K562 (cell line): Measurements from ENCODE around the gene LRRC31. TPM values are rescaled to one million over a fixed set of nuclear protein-coding genes. Genes with fewer than 3 reads are reported as not detected.

ENCODE experiments used
- ATAC-seq: fragments of 200-7000 bp; cut with Tn5 transposase; 3 replicates; pipeline ENCODE4 v1.9.1; 2020; ENCODE audit warnings: moderate library complexity
- BruUV-seq: library from RNA; stranded (reverse); fragments of 400-500 nt; replicated peaks from 2 replicates; lab custom pipeline; 2021; lab: Mats Ljungman, UMichigan
- CTCF ChIA-PET: fragments of 300-600 bp; formaldehyde crosslinking; extraction: SDS; loops from one replicate; lab custom pipeline; 2021; ENCODE audit warnings: low intra/inter-chr PET ratio; lab: Yijun Ruan, JAX
- POLR2A ChIA-PET: fragments of 300-600, 350-650 bp; sonication (Branson Sonifier 250); formaldehyde crosslinking; extraction: SDS; loops from one replicate; lab custom pipeline; 2021; ENCODE audit warnings: antibody characterized with exemption, inconsistent platforms; lab: Yijun Ruan, JAX
- DNase-seq, 4 experiments: peaks; one replicate each; pipeline versions ENCODE4 v3.0.0 to v3.0.0-alpha.2; 2011 to 2018; ENCODE audit warnings: low spot score in 3 of 4, mixed read lengths in 3 of 4; ENCODE audit errors: extremely low read depth in 1 of 4
- FAIRE-seq: peaks from 2 replicates; lab custom pipeline; 2011; peaks lifted over from hg19 to GRCh38; lab: Jason Lieb, UNC
- H2AFZ ChIP-seq: 2 replicates; pipeline ENCODE4 v1.6.0; 2011; ENCODE audit warnings: low read depth, low read length, control low read depth, inconsistent platforms
- H3K27ac ChIP-seq: fragments of 200-600 bp; 3 replicates; pipeline ENCODE4 v1.8.0; 2011; ENCODE audit warnings: low read depth, mild to moderate bottlenecking, control low read depth, inconsistent platforms, low read length, moderate library complexity, mixed read lengths; ENCODE audit errors: extremely low read depth
- H3K27me3 ChIP-seq, 2 experiments: fragments of 300-600 bp in 1 of 2; 2 replicates in 1 of 2; 3 replicates in 1 of 2; pipeline versions ENCODE4 v1.6.0 to v1.8.0; 2011; ENCODE audit warnings: inconsistent platforms in 2 of 2, low read length in 2 of 2, mild to moderate bottlenecking in 1 of 2, mixed read lengths in 1 of 2, moderate library complexity in 1 of 2; ENCODE audit not compliant: control insufficient read depth in 2 of 2, insufficient read depth in 2 of 2
- H3K36me3 ChIP-seq: fragments of 300-600 bp; 3 replicates; pipeline ENCODE4 v1.8.0; 2011; ENCODE audit warnings: mild to moderate bottlenecking, low read length, inconsistent platforms; ENCODE audit not compliant: control insufficient read depth, insufficient read depth
- H3K4me1 ChIP-seq, 2 experiments: fragments of 200-600 bp in 1 of 2; replicated peaks in 1 of 2; 2 replicates in 1 of 2; 3 replicates in 1 of 2; pipeline versions ENCODE4 v1.5.1 to v1.8.0; 2011; ENCODE audit warnings: inconsistent platforms in 2 of 2, low read length in 2 of 2, mild to moderate bottlenecking in 1 of 2, mixed read lengths in 1 of 2, moderate library complexity in 1 of 2; ENCODE audit not compliant: control insufficient read depth in 2 of 2, insufficient read depth in 2 of 2
- H3K4me2 ChIP-seq: 2 replicates; pipeline ENCODE4 v1.6.1; 2011; ENCODE audit warnings: low read length, control low read depth, inconsistent platforms, mixed read lengths; ENCODE audit not compliant: insufficient read depth
- H3K4me3 ChIP-seq: fragments of 200-600 bp; sonication (generic), shearing (Covaris generic); 2 replicates; pipeline ENCODE4 v1.5.1; 2016; ENCODE audit warnings: control low read depth, inconsistent platforms
- H3K79me2 ChIP-seq: fragments of 200-600 bp; 3 replicates; pipeline ENCODE4 v1.8.0; 2011; ENCODE audit warnings: low read length, inconsistent platforms; ENCODE audit not compliant: control insufficient read depth, insufficient read depth
- H3K9ac ChIP-seq, 2 experiments: 2 replicates each; pipeline versions ENCODE4 v1.6.0 to v1.6.1; 2011; ENCODE audit warnings: low read depth in 2 of 2, low read length in 2 of 2, control low read depth in 1 of 2, inconsistent platforms in 1 of 2, mild to moderate bottlenecking in 1 of 2, mixed read lengths in 1 of 2; ENCODE audit not compliant: insufficient read depth in 1 of 2
- H3K9me1 ChIP-seq: one replicate; pipeline ENCODE4 v1.6.0; 2011; ENCODE audit warnings: inconsistent platforms, mild to moderate bottlenecking, low read length, moderate library complexity; ENCODE audit not compliant: control insufficient read depth, insufficient read depth
- H3K9me3 ChIP-seq: replicated peaks from 2 replicates; pipeline ENCODE4 v1.5.1; 2011; ENCODE audit warnings: low read depth, low read length, inconsistent platforms; ENCODE audit not compliant: control insufficient read depth, insufficient read depth
- H4K20me1 ChIP-seq: replicated peaks from 2 replicates; pipeline ENCODE4 v1.6.1; 2011; ENCODE audit warnings: low read length, inconsistent platforms, mixed read lengths; ENCODE audit not compliant: control insufficient read depth, insufficient read depth
- ATF1 ChIP-seq, 2 experiments: fragments of 450-650 bp in 1 of 2; IDR thresholded peaks; 2 replicates each; pipeline ENCODE4 v1.6.1; 2016; ENCODE audit warnings: missing compliant biosample characterization in 1 of 2, missing genetic modification characterization in 1 of 2
- CCNT2 ChIP-seq: IDR thresholded peaks from 2 replicates; pipeline ENCODE4 v1.6.1; 2011; ENCODE audit warnings: borderline replicate concordance, low read depth, mild to moderate bottlenecking, moderate library complexity, mixed read lengths, low read length; ENCODE audit not compliant: insufficient read length; ENCODE audit errors: extremely low read depth
- CEBPG ChIP-seq, 3 experiments: fragments of 200-800 bp in 1 of 3; sonication (Bioruptor generic) in 1 of 3; sonication (generic) in 1 of 3; formaldehyde crosslinking in 1 of 3; IDR thresholded peaks in 2 of 3; conservative IDR thresholded peaks in 1 of 3; 2 replicates each; pipeline versions ENCODE4 v1.6.1 to v1.8.0; 2016 to 2022; ENCODE audit warnings: missing compliant biosample characterization in 2 of 3, missing genetic modification characterization in 2 of 3, mild to moderate bottlenecking in 1 of 3, missing genetic modification reagents in 1 of 3
- E2F5 ChIP-seq: sonication (generic); formaldehyde crosslinking; IDR thresholded peaks from 2 replicates; pipeline ENCODE4 v1.8.0; 2022; ENCODE audit warnings: mild to moderate bottlenecking, missing genetic modification reagents
- ETS2 ChIP-seq: IDR thresholded peaks from 2 replicates; pipeline ENCODE4 v1.6.1; 2016; ENCODE audit warnings: borderline replicate concordance, missing genetic modification characterization, mild to moderate bottlenecking, moderate library complexity, missing compliant biosample characterization; ENCODE audit not compliant: poor library complexity, severe bottlenecking
- FOXK1 ChIP-seq: sonication (generic); formaldehyde crosslinking; IDR thresholded peaks from 2 replicates; pipeline ENCODE4 v1.8.0; 2022; ENCODE audit warnings: missing genetic modification reagents, mild to moderate bottlenecking, borderline replicate concordance
- NUFIP1 ChIP-seq: fragments of 450-650 bp; IDR thresholded peaks from 2 replicates; pipeline ENCODE4 v1.6.1; 2018; ENCODE audit not compliant: partially characterized antibody
- POLR2B ChIP-seq: fragments of 450-650 bp; IDR thresholded peaks from 2 replicates; pipeline ENCODE4 v1.6.1; 2018; ENCODE audit warnings: low read depth; ENCODE audit not compliant: partially characterized antibody
- YY1 ChIP-seq, 3 experiments: IDR thresholded peaks; 2 replicates each; pipeline ENCODE4 v1.6.1; 2011; ENCODE audit warnings: low read length in 2 of 3, mild to moderate bottlenecking in 2 of 3, moderate library complexity in 2 of 3, borderline replicate concordance in 1 of 3, control low read depth in 1 of 3, low read depth in 1 of 3; ENCODE audit not compliant: insufficient read depth in 3 of 3, insufficient replicate concordance in 2 of 3, control insufficient read depth in 1 of 3, insufficient read length in 1 of 3; ENCODE audit errors: extremely low read depth in 1 of 3
- ZNF324 ChIP-seq: fragments of 250-450 bp; sonication (Bioruptor Pico); IDR thresholded peaks from 2 replicates; pipeline ENCODE4 v1.4.0; 2020; ENCODE audit warnings: mild to moderate bottlenecking
- ZNF395 ChIP-seq: fragments of 200-800 bp; sonication (Bioruptor generic); IDR thresholded peaks from 2 replicates; pipeline ENCODE4 v1.6.1; 2017; ENCODE audit warnings: missing genetic modification characterization, missing compliant biosample characterization
- ZNF507 ChIP-seq: conservative IDR thresholded peaks from 2 replicates; pipeline ENCODE4 v1.6.1; 2017; ENCODE audit warnings: missing genetic modification characterization, missing compliant biosample characterization
- whole genome bisulfite sequencing: fragments of 100-300 bp; shearing (Covaris generic); methylation state at CpG from one replicate; pipeline ENCODE4 v1.1.6; 2016; ENCODE audit warnings: low coverage, mixed read lengths; ENCODE audit not compliant: insufficient coverage; ENCODE audit errors: missing lambda C conversion rate; 5-methylcytosine and 5-hydroxymethylcytosine counted together
- in situ Hi-C: fragments of 300-500 bp; cut with MboI; formaldehyde crosslinking; loops from 4 replicates; pipeline ENCODE4 v1.15.0; 2018; ENCODE audit warnings: inconsistent platforms, mixed read lengths
- intact Hi-C: fragments of 100-400 bp; cut with micrococcal nuclease; formaldehyde crosslinking; loops from 2 replicates; pipeline ENCODE4 v1.14.2; 2022
- polyA plus RNA-seq, 8 experiments: library from polyadenylated mRNA; depleted of rRNA in 4 of 8; stranded (reverse) in 5 of 8; unstranded in 3 of 8; fragments of >200 nt; fragmentation: Nextera tagmentation in 2 of 8; fragmentation: Illumina TruSeq in 1 of 8; extraction: Ambion mirVana in 2 of 8; extraction: Trizol in 1 of 8; gene quantifications; 2 replicates each; pipeline versions ENCODE4 v1.2.1 to v1.2.3, GENCODE V29; 2011 to 2014; ENCODE audit warnings: inconsistent platforms in 1 of 8, missing spikeins in 1 of 8
- total RNA-seq, 7 experiments: library from RNA; depleted of rRNA in 6 of 7; stranded (reverse); fragments of >200 nt in 6 of 7; fragmentation: Illumina TruSeq in 2 of 7; extraction: Trizol in 2 of 7; gene quantifications; 2 replicates each; pipeline versions ENCODE4 v1.2.1 to v1.2.3, GENCODE V29; 2011 to 2021; ENCODE audit warnings: low replicate concordance in 1 of 7
- TF ChIP-seq, protein P1 (sequence below): fragments of 250-450 bp; sonication (Bioruptor Pico); IDR thresholded peaks from 2 replicates; pipeline ENCODE4 v1.6.1; 2021; ENCODE audit warnings: mild to moderate bottlenecking
- TF ChIP-seq, protein P2 (sequence below): IDR thresholded peaks from 3 replicates; pipeline ENCODE4 v1.6.1; 2011; ENCODE audit warnings: borderline replicate concordance, mild to moderate bottlenecking, moderate library complexity; ENCODE audit not compliant: insufficient read length; ENCODE audit errors: extremely low read depth

Gene LRRC31
- total and polyA plus RNA-seq, 9 of the 15 experiments (the other 6 are each of a cell fraction or from before 2014, with no cell fraction given): not detected

DNA sequence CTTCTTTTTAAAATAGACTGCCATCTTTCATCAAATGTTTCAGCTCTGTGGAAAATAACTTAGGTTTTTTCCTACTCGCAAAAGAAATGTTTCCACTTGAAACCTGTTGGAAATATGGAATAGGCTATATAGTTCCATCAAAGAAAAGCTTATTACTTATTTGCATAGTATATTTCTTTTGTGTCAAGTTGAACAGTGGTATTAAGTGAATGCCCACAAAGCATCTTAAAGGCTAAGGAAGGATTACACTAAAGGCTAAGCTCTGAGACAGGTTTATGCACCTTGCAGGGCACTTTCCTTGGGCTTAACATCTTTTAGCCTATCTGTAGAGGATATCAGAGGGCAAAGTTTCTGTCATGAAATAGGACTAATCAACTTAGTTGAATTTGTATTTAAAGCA, 41.5 kb upstream of the LRRC31 start, which contains the start of gene SAMD7:
SAMD7 (plus strand) TSS at position 301 of the 400 bp plus-strand sequence. CDS start 7,927 bp downstream, outside the sequence.
- 50% methylated on average over 1 of the region's 1 CpG for WGBS
- no peaks in the 10 kb centered on the region for H3K36me3 ChIP-seq
- H3K79me2 ChIP-seq: no peaks in the 10 kb centered on the region
- in situ Hi-C loops: no loop called here
- H3K9me3 ChIP-seq: no peaks in the 10 kb centered on the region
- POLR2A ChIA-PET: interaction anchor here (1.0 to 1.1 kb wide), 3 partner anchors 11 to 56 kb away, joined by 3 to 4 read pairs (median 3); no protein-coding TSS in a partner anchor
- H3K4me1 ChIP-seq: 0 out of 5 replicates have a peak, but pooled peaks cover 0 to 10% of the 10 kb centered on the region in 2 experiments
- DNase-seq (no peak), ATAC-seq (no peak), FAIRE-seq (no peak)
- H3K9ac ChIP-seq: no peak within 1 kb of the TSS
- no peak within 1 kb of the TSS for H3K4me2 ChIP-seq
- intact Hi-C loops: no loop called here
- H3K27me3 ChIP-seq: no peaks in the 10 kb centered on the region
- H3K4me3 ChIP-seq: no peak within 1 kb of the TSS
- no peaks in the 10 kb centered on the region for H4K20me1 ChIP-seq
- no peaks in the 10 kb centered on the region for H3K9me1 ChIP-seq
- no TSS peak for BruUV-seq
- H3K27ac ChIP-seq: no peak within 1 kb of the TSS
- 0 out of 2 replicates have a peak within 1 kb of the TSS, but pooled peaks have one; percentile 17 for H2AFZ ChIP-seq
- CTCF ChIA-PET: no interaction called here
- no peak for TF ChIP-seq E2F5
- no peak for TF ChIP-seq YY1 (IDR thresholded peaks at IDR 0.05; ENCODE audit: borderline replicate concordance in 1 of 3, control insufficient read depth in 1 of 3, extremely low read depth in 1 of 3, insufficient read depth in 3 of 3, insufficient read length in 1 of 3, insufficient replicate concordance in 2 of 3, low read depth in 1 of 3, low read length in 2 of 3)
- no peak for TF ChIP-seq CCNT2
- TF ChIP-seq CEBPG (CRISPR knock-in tag; IDR thresholded peaks at IDR 0.05): no peak
- no peak for TF ChIP-seq CEBPG (tag; conservative IDR thresholded peaks at IDR 0.05 in 1 of 2, IDR thresholded peaks at IDR 0.05 in 1 of 2)
- TF ChIP-seq ZNF395 (CRISPR knock-in tag): no peak
- TF ChIP-seq POLR2B: no peak
- no peak for TF ChIP-seq ATF1 (CRISPR knock-in tag; IDR thresholded peaks at IDR 0.05)
- TF ChIP-seq ATF1 (tag; IDR thresholded peaks at IDR 0.05): no peak
- TF ChIP-seq NUFIP1: no peak
- no peak for TF ChIP-seq ETS2 (tag)
- TF ChIP-seq, protein P1, sequence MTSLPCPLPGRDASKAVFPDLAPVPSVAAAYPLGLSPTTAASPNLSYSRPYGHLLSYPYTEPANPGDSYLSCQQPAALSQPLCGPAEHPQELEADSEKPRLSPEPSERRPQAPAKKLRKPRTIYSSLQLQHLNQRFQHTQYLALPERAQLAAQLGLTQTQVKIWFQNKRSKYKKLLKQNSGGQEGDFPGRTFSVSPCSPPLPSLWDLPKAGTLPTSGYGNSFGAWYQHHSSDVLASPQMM (CRISPR knock-in tag): no peak
- no peak for TF ChIP-seq ZNF324
- no peak for TF ChIP-seq FOXK1
- no peak for TF ChIP-seq ZNF507 (tag)
- TF ChIP-seq, protein P2, sequence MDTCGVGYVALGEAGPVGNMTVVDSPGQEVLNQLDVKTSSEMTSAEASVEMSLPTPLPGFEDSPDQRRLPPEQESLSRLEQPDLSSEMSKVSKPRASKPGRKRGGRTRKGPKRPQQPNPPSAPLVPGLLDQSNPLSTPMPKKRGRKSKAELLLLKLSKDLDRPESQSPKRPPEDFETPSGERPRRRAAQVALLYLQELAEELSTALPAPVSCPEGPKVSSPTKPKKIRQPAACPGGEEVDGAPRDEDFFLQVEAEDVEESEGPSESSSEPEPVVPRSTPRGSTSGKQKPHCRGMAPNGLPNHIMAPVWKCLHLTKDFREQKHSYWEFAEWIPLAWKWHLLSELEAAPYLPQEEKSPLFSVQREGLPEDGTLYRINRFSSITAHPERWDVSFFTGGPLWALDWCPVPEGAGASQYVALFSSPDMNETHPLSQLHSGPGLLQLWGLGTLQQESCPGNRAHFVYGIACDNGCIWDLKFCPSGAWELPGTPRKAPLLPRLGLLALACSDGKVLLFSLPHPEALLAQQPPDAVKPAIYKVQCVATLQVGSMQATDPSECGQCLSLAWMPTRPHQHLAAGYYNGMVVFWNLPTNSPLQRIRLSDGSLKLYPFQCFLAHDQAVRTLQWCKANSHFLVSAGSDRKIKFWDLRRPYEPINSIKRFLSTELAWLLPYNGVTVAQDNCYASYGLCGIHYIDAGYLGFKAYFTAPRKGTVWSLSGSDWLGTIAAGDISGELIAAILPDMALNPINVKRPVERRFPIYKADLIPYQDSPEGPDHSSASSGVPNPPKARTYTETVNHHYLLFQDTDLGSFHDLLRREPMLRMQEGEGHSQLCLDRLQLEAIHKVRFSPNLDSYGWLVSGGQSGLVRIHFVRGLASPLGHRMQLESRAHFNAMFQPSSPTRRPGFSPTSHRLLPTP: no peak
